MM.1S (cell line): ENCODE measurements around the gene SORCS2.

Experiments
- CTCF ChIP-seq: fragments of 300-600 bp; sonication (generic); IDR thresholded peaks from 2 replicates; pipeline ENCODE4 v1.5.1; 2016; ENCODE audit warnings: antibody characterized with exemption, low read length, mixed read lengths
- EZH2 ChIP-seq: fragments of 300-600 bp; sonication (generic); optimal IDR thresholded peaks from 2 replicates; pipeline ENCODE3; 2017; ENCODE audit warnings: low read depth, mild to moderate bottlenecking, antibody characterized with exemption, low read length, mixed read lengths
- EZH2phosphoT487 ChIP-seq: fragments of 300-600 bp; sonication (generic); IDR thresholded peaks from 2 replicates; pipeline ENCODE4 v1.6.1; 2018; ENCODE audit warnings: antibody characterized with exemption, low read length

- TF ChIP-seq CTCF = no peak
- TF ChIP-seq EZH2 = no peak
- no peak for TF ChIP-seq EZH2phosphoT487
Measured at GRCh38 chr4:7168106-7168505, 24.2 kb upstream of the SORCS2 start.
